ENCODE measurements around the gene SERPINE1. TPM values are rescaled to one million over a fixed set of nuclear protein-coding genes. Genes with fewer than 3 reads are reported as not detected.

The SERPINE1 gene
- total and polyA plus RNA-seq, 2 of the 13 experiments (the other 11 are each of a cell fraction or from before 2014, with no cell fraction given), result 21.2 to 1,576 TPM

DNA sequence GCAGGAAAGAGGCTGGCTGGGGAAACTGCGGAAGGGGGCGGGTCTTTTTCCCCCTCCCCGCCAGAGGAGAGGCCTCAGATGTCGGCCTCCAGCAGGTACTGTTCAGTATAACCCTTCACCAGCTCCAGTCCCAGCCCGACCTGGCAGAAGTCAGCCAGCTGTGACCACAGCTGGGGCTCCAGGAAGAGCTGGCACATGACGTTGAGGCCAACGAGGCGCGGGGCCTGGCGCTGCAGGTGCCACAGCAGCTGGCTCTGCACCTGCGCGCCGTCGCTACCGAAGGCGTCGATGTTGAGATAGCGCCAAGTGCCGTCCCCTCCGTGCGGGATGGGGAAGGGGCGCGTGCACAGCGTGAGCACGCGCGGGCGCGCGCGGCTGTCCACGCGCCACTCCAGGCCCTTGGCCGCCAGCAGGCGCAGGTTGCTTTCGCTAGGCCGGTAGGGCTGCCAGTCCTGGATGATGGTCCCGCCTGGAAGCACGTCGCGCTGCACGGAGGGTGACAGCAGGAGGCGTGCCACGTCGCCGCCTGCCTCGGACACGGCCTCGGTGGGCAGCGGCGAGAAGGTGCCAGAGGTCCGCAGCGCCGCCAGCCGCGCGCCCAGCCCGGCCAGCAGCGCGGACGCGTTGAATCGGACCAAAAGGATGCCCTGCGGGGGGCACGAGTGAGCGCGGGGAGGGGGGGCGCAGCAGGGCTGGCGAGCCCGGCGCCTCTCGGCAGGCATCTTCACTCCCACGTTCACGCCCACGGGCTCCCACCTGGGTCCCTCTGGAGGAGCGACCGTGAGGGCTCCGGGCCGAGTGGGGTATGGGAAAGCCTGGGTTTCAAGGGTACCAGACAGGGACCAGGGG is 45.3 kb downstream of the SERPINE1 start:
- intact Hi-C loops (cut with micrococcal nuclease; ENCODE audit: unreplicated experiment), result no loop called here
- H3K27ac ChIP-seq (ENCODE audit: extremely low read length, insufficient read depth, low read length), result no peak overlapping the region
- no peak overlapping the region for H3K9ac ChIP-seq (ENCODE audit: insufficient read depth, low read depth, low read length)
- peak overlapping the region; percentile 62; the same call in 1 of the 2 replicates for H3K4me2 ChIP-seq (ENCODE audit: low read depth, low read length)
- in situ Hi-C loops (cut with HindIII; ENCODE audit: extremely low pct_ligation_motif_present, low pct_unique_long_range_greater_than_20kb), result no loop called here
- peak overlapping the region in 1 of 3 experiments; percentile 64; a peak in 2 of 6 replicates for H3K4me3 ChIP-seq (replicated peaks in 1 of 3; ENCODE audit: insufficient read depth in 1 of 3, low read depth in 2 of 3, low read length in 3 of 3)
- peaks cover 48% of the 10 kb centered on the region for H3K4me1 ChIP-seq (ENCODE audit: insufficient read depth, low read length)
- peaks cover 15 to 76% of the 10 kb centered on the region in 2 experiments for H3K27me3 ChIP-seq (ENCODE audit: control insufficient read depth in 1 of 2, insufficient read depth in 2 of 2, low read length in 2 of 2)
- POLR2A ChIA-PET, result no interaction called here
- 6% methylated on average over 8 of the region's 79 CpGs for WGBS (ENCODE audit: low lambda C conversion rate)
- H2AFZ ChIP-seq (ENCODE audit: low read length), result no peak overlapping the region
- H4K20me1 ChIP-seq (ENCODE audit: insufficient read depth, low read length), result no peaks in the 10 kb centered on the region
- ATAC-seq (peak; percentile 9; the same call in 1 of the 3 replicates), FAIRE-seq (no peak), DNase-seq (ENCODE audit: low spot score) (no peak)
- no peaks in the 10 kb centered on the region for H3K9me3 ChIP-seq (ENCODE audit: low read length)
- no TSS peak for BruUV-seq (replicated peaks)
- H3K79me2 ChIP-seq (ENCODE audit: insufficient read depth, low read length), result no peaks in the 10 kb centered on the region
- CTCF ChIA-PET (ENCODE audit: low intra/inter-chr PET ratio, low total read pairs), result interaction anchor here (1.6 kb wide), 1 partner anchor 20 kb away, joined by 4 read pairs; no protein-coding TSS in a partner anchor
- no peaks in the 10 kb centered on the region for H3K36me3 ChIP-seq (replicated peaks in 1 of 2; ENCODE audit: control insufficient read depth in 1 of 2, insufficient read depth in 2 of 2, low read length in 2 of 2)
- TF ChIP-seq, protein P1, sequence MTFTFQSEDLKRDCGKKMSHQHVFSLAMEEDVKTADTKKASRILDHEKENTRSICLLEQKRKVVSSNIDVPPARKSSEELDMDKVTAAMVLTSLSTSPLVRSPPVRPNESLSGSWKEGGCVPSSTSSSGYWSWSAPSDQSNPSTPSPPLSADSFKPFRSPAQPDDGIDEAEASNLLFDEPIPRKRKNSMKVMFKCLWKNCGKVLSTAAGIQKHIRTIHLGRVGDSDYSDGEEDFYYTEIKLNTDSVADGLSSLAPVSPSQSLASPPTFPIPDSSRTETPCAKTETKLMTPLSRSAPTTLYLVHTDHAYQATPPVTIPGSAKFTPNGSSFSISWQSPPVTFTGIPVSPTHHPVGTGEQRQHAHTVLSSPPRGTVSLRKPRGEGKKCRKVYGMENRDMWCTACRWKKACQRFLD (CRISPR knock-in tag; IDR thresholded peaks at IDR 0.05; ENCODE audit: borderline replicate concordance), result no peak
- no peak for TF ChIP-seq RFX1 (IDR thresholded peaks at IDR 0.05)
- no peak for TF ChIP-seq ZFAT (CRISPR knock-in tag; conservative IDR thresholded peaks at IDR 0.05)
- TF ChIP-seq CEBPB (IDR thresholded peaks at IDR 0.05; ENCODE audit: borderline replicate concordance, low read depth, low read length), result no peak
- TF ChIP-seq EZH2 (conservative IDR thresholded peaks at IDR 0.05; ENCODE audit: low read depth, low read length), result peak; percentile 94
- TF ChIP-seq, protein P2, sequence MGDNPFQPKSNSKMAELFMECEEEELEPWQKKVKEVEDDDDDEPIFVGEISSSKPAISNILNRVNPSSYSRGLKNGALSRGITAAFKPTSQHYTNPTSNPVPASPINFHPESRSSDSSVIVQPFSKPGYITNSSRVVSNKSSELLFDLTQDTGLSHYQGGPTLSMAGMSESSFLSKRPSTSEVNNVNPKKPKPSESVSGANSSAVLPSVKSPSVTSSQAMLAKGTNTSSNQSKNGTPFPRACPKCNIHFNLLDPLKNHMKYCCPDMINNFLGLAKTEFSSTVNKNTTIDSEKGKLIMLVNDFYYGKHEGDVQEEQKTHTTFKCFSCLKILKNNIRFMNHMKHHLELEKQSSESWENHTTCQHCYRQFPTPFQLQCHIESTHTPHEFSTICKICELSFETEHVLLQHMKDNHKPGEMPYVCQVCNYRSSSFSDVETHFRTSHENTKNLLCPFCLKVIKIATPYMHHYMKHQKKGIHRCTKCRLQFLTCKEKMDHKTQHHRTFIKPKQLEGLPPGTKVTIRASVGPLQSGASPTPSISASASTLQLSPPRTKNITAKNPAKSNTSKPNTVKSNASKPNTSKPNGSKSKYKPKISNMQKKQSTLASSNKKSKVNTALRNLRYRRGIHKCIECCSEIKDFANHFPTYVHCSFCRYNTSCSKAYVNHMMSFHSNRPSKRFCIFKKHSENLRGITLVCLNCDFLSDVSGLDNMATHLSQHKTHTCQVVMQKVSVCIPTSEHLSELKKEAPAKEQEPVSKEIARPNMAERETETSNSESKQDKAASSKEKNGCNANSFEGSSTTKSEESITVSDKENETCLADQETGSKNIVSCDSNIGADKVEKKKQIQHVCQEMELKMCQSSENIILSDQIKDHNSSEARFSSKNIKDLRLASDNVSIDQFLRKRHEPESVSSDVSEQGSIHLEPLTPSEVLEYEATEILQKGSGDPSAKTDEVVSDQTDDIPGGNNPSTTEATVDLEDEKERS (CRISPR knock-in tag; IDR thresholded peaks at IDR 0.05), result no peak
- no peak for TF ChIP-seq SATB2 (CRISPR knock-in tag; IDR thresholded peaks at IDR 0.05)
- no peak for TF ChIP-seq ZNF558 (CRISPR knock-in tag; IDR thresholded peaks at IDR 0.05; ENCODE audit: borderline replicate concordance)
- TF ChIP-seq ZSCAN30 (CRISPR knock-in tag; IDR thresholded peaks at IDR 0.05), result no peak
- TF ChIP-seq RFX3 (CRISPR knock-in tag; IDR thresholded peaks at IDR 0.05), result no peak
- TF ChIP-seq, protein P3, sequence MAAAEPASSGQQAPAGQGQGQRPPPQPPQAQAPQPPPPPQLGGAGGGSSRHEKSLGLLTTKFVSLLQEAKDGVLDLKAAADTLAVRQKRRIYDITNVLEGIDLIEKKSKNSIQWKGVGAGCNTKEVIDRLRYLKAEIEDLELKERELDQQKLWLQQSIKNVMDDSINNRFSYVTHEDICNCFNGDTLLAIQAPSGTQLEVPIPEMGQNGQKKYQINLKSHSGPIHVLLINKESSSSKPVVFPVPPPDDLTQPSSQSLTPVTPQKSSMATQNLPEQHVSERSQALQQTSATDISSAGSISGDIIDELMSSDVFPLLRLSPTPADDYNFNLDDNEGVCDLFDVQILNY (CRISPR knock-in tag; conservative IDR thresholded peaks at IDR 0.05), result no peak
- TF ChIP-seq HMG20B (CRISPR knock-in tag; conservative IDR thresholded peaks at IDR 0.05), result no peak
- TF ChIP-seq, protein P4, sequence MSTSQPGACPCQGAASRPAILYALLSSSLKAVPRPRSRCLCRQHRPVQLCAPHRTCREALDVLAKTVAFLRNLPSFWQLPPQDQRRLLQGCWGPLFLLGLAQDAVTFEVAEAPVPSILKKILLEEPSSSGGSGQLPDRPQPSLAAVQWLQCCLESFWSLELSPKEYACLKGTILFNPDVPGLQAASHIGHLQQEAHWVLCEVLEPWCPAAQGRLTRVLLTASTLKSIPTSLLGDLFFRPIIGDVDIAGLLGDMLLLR (CRISPR knock-in tag; IDR thresholded peaks at IDR 0.05), result no peak
- no peak for TF ChIP-seq MYNN (CRISPR knock-in tag; IDR thresholded peaks at IDR 0.05; ENCODE audit: low read depth)
- peak; percentile 75 for TF ChIP-seq MTF2 (CRISPR knock-in tag; IDR thresholded peaks at IDR 0.05; ENCODE audit: borderline replicate concordance)
- TF ChIP-seq ZNF768 (CRISPR knock-in tag; IDR thresholded peaks at IDR 0.05), result peak; percentile 26; the same call in 1 of the 2 replicates

All from HepG2 (cell line).